PC-3 (cell line): ENCODE data around the gene RNF34.

Experiments
- EZH2 ChIP-seq: fragments of 300-600 bp; sonication (generic); IDR thresholded peaks from one replicate; pipeline ENCODE4 v1.6.1; 2017; ENCODE audit warnings: antibody characterized with exemption, mild to moderate bottlenecking, low read length; ENCODE audit not compliant: unreplicated experiment
- EZH2phosphoT487 ChIP-seq: fragments of 300-600 bp; sonication (generic); IDR thresholded peaks from 2 replicates; pipeline ENCODE4 v1.6.1; 2018; ENCODE audit warnings: mild to moderate bottlenecking, antibody characterized with exemption, low read length, borderline replicate concordance
- TF ChIP-seq, protein P1 (sequence below): fragments of 300-600 bp; sonication (generic); conservative IDR thresholded peaks from 2 replicates; pipeline ENCODE4 v1.5.1; 2017; ENCODE audit warnings: antibody characterized with exemption, low read depth, mild to moderate bottlenecking, low read length

DNA sequence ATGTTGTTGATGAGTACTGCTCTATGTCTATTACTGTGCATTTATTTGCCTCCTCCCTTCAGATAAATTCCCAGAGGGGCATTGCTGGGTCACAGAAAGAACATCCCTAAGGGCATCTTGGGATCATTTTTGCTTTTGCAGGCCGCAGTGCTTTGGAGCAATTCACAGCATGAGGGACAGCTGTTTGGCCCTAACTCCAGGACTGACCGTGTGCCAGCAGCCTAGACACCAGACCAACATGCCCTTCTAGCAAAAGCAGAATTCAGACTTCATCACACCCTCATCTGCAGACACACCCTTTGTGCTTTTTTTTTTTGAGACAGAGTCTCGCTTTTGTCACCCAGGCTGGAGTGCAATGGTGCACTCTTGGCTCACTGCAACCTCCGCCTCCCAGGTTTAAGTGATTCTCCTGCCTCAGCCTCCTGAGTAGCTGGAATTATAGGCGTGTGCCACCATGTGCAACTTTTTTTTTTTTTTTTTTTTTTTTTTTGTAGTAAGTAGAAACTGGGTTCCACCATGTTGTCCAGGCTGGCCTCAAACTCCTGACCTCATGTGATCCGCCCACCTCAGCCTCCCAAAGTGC, 31.0 kb downstream of the RNF34 start:
- TF ChIP-seq, protein P1, sequence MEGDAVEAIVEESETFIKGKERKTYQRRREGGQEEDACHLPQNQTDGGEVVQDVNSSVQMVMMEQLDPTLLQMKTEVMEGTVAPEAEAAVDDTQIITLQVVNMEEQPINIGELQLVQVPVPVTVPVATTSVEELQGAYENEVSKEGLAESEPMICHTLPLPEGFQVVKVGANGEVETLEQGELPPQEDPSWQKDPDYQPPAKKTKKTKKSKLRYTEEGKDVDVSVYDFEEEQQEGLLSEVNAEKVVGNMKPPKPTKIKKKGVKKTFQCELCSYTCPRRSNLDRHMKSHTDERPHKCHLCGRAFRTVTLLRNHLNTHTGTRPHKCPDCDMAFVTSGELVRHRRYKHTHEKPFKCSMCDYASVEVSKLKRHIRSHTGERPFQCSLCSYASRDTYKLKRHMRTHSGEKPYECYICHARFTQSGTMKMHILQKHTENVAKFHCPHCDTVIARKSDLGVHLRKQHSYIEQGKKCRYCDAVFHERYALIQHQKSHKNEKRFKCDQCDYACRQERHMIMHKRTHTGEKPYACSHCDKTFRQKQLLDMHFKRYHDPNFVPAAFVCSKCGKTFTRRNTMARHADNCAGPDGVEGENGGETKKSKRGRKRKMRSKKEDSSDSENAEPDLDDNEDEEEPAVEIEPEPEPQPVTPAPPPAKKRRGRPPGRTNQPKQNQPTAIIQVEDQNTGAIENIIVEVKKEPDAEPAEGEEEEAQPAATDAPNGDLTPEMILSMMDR, result no peak
- TF ChIP-seq EZH2 (no peak), EZH2phosphoT487 (no peak)
